Glomerular visceral epithelial cell (primary cell): ENCODE results near the gene ARHGAP15.

Source experiments
- DNase-seq: peaks from one replicate; pipeline ENCODE4 v3.0.0-alpha.2; 2016; ENCODE audit errors: extremely low spot score

Gene ARHGAP15

GRCh38 chr2:143764706-143765105, 635.5 kb downstream of the ARHGAP15 start:
- no peak for DNase-seq

GRCh38 chr2:143768991-143769390, 639.8 kb downstream of the ARHGAP15 start:
- DNase-seq, result no peak

- DNase-seq, result no peak
Observed at GRCh38 chr2:143771939-143772338, 642.7 kb downstream of the ARHGAP15 start.

- DNase-seq, result no peak
Observed at GRCh38 chr2:143776526-143777297, 647.5 kb downstream of the ARHGAP15 start.

GRCh38 chr2:143779021-143779420, 649.8 kb downstream of the ARHGAP15 start:
- no peak for DNase-seq

- no peak for DNase-seq
Observed at GRCh38 chr2:143786026-143786765, 657.0 kb downstream of the ARHGAP15 start.

GRCh38 chr2:143787674-143788073, 658.5 kb downstream of the ARHGAP15 start:
- no peak for DNase-seq

- DNase-seq, result no peak
Observed at GRCh38 chr2:143792602-143793001, 663.4 kb downstream of the ARHGAP15 start.

GRCh38 chr2:143793381-143793780, 664.2 kb downstream of the ARHGAP15 start:
- DNase-seq, result no peak

- DNase-seq, result no peak
Observed at GRCh38 chr2:143796051-143796450, 666.8 kb downstream of the ARHGAP15 start.

- no peak for DNase-seq
Observed at GRCh38 chr2:143801561-143801960, 672.3 kb downstream of the ARHGAP15 start.

GRCh38 chr2:143802242-143802641, 673.0 kb downstream of the ARHGAP15 start:
- no peak for DNase-seq

GRCh38 chr2:143802871-143803650, 673.8 kb downstream of the ARHGAP15 start:
- no peak for DNase-seq

GRCh38 chr2:143803936-143804335, 674.7 kb downstream of the ARHGAP15 start:
- no peak for DNase-seq

GRCh38 chr2:143805666-143806065, 676.4 kb downstream of the ARHGAP15 start:
- DNase-seq, result no peak

GRCh38 chr2:143807192-143807591, 678.0 kb downstream of the ARHGAP15 start:
- no peak for DNase-seq

GRCh38 chr2:143807671-143808070, 678.5 kb downstream of the ARHGAP15 start:
- no peak for DNase-seq

- DNase-seq, result no peak
Observed at GRCh38 chr2:143808166-143808565, 678.9 kb downstream of the ARHGAP15 start.

- DNase-seq, result no peak
Observed at GRCh38 chr2:143815082-143815481, 685.9 kb downstream of the ARHGAP15 start.

GRCh38 chr2:143816916-143817315, 687.7 kb downstream of the ARHGAP15 start:
- no peak for DNase-seq
